Activated T-helper 17 cell treated with anti-CD3 and anti-CD28 coated beads, Interleukin-2, amount 50 U/mL, for 72 hours (primary cell): ENCODE measurements around the gene STAB1. TPM values are rescaled to one million over a fixed set of nuclear protein-coding genes. Genes with fewer than 3 reads are reported as not detected.

Experiments
- ATAC-seq: fragments of 150-1000 bp; cut with Tn5 transposase; replicated peaks from 2 replicates; pipeline ENCODE4 v1.10.0; 2021; ENCODE audit warnings: mild to moderate bottlenecking, moderate library complexity
- H3K27ac Mint-ChIP-seq: one replicate; pipeline ENCODE4 v1.8.0; 2022; ENCODE audit warnings: mixed read lengths
- H3K27me3 Mint-ChIP-seq: one replicate; pipeline ENCODE4 v1.8.0; 2022; ENCODE audit warnings: mixed read lengths
- H3K36me3 Mint-ChIP-seq: one replicate; pipeline ENCODE4 v1.8.0; 2022; ENCODE audit warnings: low read depth, mild to moderate bottlenecking, mixed read lengths
- H3K4me1 Mint-ChIP-seq: one replicate; pipeline ENCODE4 v1.8.0; 2022; ENCODE audit warnings: mixed read lengths
- H3K4me3 Mint-ChIP-seq: one replicate; pipeline ENCODE4 v1.8.0; 2022; ENCODE audit warnings: mild to moderate bottlenecking, mixed read lengths
- H3K9me3 Mint-ChIP-seq: one replicate; pipeline ENCODE4 v1.8.0; 2022; ENCODE audit warnings: mixed read lengths
- total RNA-seq, 2 donors: library from RNA; stranded (reverse); gene quantifications; one replicate each; pipeline ENCODE4 v1.2.3, GENCODE V29; 2022

The STAB1 gene
- under 1 TPM; 0.19 to 0.26 TPM for total RNA-seq

GRCh38 chr3:52494886-52495495 is at the start of gene STAB1:
Gene STAB1 (plus strand): TSS chr3:52495338. CDS start chr3:52495414, 76 bp downstream.
- ATAC-seq, result peak; percentile 4

GRCh38 chr3:52446042-52446441 is 49.1 kb upstream of the STAB1 start:
- H3K27ac Mint-ChIP-seq, result no peak overlapping the region
- no peaks in the 10 kb centered on the region for H3K9me3 Mint-ChIP-seq
- no peak for ATAC-seq
- H3K36me3 Mint-ChIP-seq, result no peaks in the 10 kb centered on the region
- H3K27me3 Mint-ChIP-seq, result no peaks in the 10 kb centered on the region
- peaks cover 5% of the 10 kb centered on the region for H3K4me1 Mint-ChIP-seq
- no peak overlapping the region for H3K4me3 Mint-ChIP-seq

More at GRCh38 chr3:52494886-52495495, at the start of gene STAB1:
- Mint-ChIP-seq H3K4me1 (no peaks in the 10 kb centered on the region), H3K27ac (no peak within 1 kb of the TSS), H3K4me3 (no peak within 1 kb of the TSS), H3K27me3 (no peaks in the 10 kb centered on the region), H3K36me3 (peaks cover 27% of the 10 kb centered on the region), H3K9me3 (no peaks in the 10 kb centered on the region)

- peak; percentile 65 for ATAC-seq
- Mint-ChIP-seq H3K27ac (peak overlapping the region; percentile 71), H3K9me3 (no peaks in the 10 kb centered on the region), H3K36me3 (no peaks in the 10 kb centered on the region), H3K27me3 (no peaks in the 10 kb centered on the region), H3K4me1 (peaks cover 5% of the 10 kb centered on the region), H3K4me3 (no peak overlapping the region)
Measured at GRCh38 chr3:52446631-52447511, 48.3 kb upstream of the STAB1 start.

- no peak for ATAC-seq
- Mint-ChIP-seq H3K27me3 (no peaks in the 10 kb centered on the region), H3K4me1 (peaks cover 5% of the 10 kb centered on the region), H3K36me3 (no peaks in the 10 kb centered on the region), H3K4me3 (no peak overlapping the region), H3K27ac (peak overlapping the region; percentile 71), H3K9me3 (no peaks in the 10 kb centered on the region)
Measured at GRCh38 chr3:52447512-52448355, 47.4 kb upstream of the STAB1 start.

GRCh38 chr3:52450489-52451236 is 44.5 kb upstream of the STAB1 start:
- Mint-ChIP-seq H3K27me3 (no peaks in the 10 kb centered on the region), H3K4me3 (no peak overlapping the region), H3K4me1 (peaks cover 11% of the 10 kb centered on the region), H3K9me3 (no peaks in the 10 kb centered on the region), H3K27ac (no peak overlapping the region), H3K36me3 (peaks cover 9% of the 10 kb centered on the region)
- ATAC-seq, result no peak

- Mint-ChIP-seq H3K27ac (no peak overlapping the region), H3K9me3 (no peaks in the 10 kb centered on the region), H3K36me3 (peaks cover 16% of the 10 kb centered on the region), H3K4me3 (no peak overlapping the region), H3K27me3 (no peaks in the 10 kb centered on the region), H3K4me1 (peaks cover 17% of the 10 kb centered on the region)
- no peak for ATAC-seq
Measured at GRCh38 chr3:52451237-52452083, 43.7 kb upstream of the STAB1 start.

- no peaks in the 10 kb centered on the region for H3K27me3 Mint-ChIP-seq
- H3K27ac Mint-ChIP-seq, result peak overlapping the region; percentile 25
- no peak for ATAC-seq
- no peaks in the 10 kb centered on the region for H3K9me3 Mint-ChIP-seq
- peaks cover 19% of the 10 kb centered on the region for H3K4me1 Mint-ChIP-seq
- no peak overlapping the region for H3K4me3 Mint-ChIP-seq
- peaks cover 19% of the 10 kb centered on the region for H3K36me3 Mint-ChIP-seq
Measured at GRCh38 chr3:52452126-52452525, 43.0 kb upstream of the STAB1 start.

- peak overlapping the region; percentile 25 for H3K27ac Mint-ChIP-seq
- ATAC-seq, result no peak
- H3K9me3 Mint-ChIP-seq, result no peaks in the 10 kb centered on the region
- H3K4me3 Mint-ChIP-seq, result no peak overlapping the region
- H3K27me3 Mint-ChIP-seq, result no peaks in the 10 kb centered on the region
- peaks cover 22% of the 10 kb centered on the region for H3K4me1 Mint-ChIP-seq
- H3K36me3 Mint-ChIP-seq, result peaks cover 25% of the 10 kb centered on the region
Measured at GRCh38 chr3:52452570-52453221, 42.4 kb upstream of the STAB1 start.

- no peaks in the 10 kb centered on the region for H3K9me3 Mint-ChIP-seq
- H3K27me3 Mint-ChIP-seq, result no peaks in the 10 kb centered on the region
- peak within 1 kb of the TSS; percentile 100 for H3K27ac Mint-ChIP-seq
- H3K36me3 Mint-ChIP-seq, result peaks cover 34% of the 10 kb centered on the region
- H3K4me3 Mint-ChIP-seq, result peak within 1 kb of the TSS; percentile 99
- H3K4me1 Mint-ChIP-seq, result peaks cover 22% of the 10 kb centered on the region
- no peak for ATAC-seq
Measured at GRCh38 chr3:52453496-52454249, 41.5 kb upstream of the STAB1 start, which contains the start of gene TNNC1. Gene TNNC1 (minus strand): TSS chr3:52454041. CDS start chr3:52454015, 26 bp downstream.

GRCh38 chr3:52454250-52454937 is 40.7 kb upstream of the STAB1 start:
- Mint-ChIP-seq H3K27ac (peak overlapping the region; percentile 100), H3K4me3 (peak overlapping the region; percentile 99), H3K4me1 (peaks cover 22% of the 10 kb centered on the region), H3K36me3 (peaks cover 42% of the 10 kb centered on the region), H3K27me3 (no peaks in the 10 kb centered on the region), H3K9me3 (no peaks in the 10 kb centered on the region)
- ATAC-seq, result no peak

GRCh38 chr3:52454938-52455282 is 40.2 kb upstream of the STAB1 start:
- Mint-ChIP-seq H3K4me3 (peak overlapping the region; percentile 99), H3K27ac (peak overlapping the region; percentile 100), H3K4me1 (peaks cover 22% of the 10 kb centered on the region), H3K27me3 (no peaks in the 10 kb centered on the region), H3K36me3 (peaks cover 47% of the 10 kb centered on the region), H3K9me3 (no peaks in the 10 kb centered on the region)
- ATAC-seq, result peak; percentile 36
